MM.1S (cell line): ENCODE data around the gene TRMT44.

Experiments
- DNase-seq: peaks from one replicate; pipeline ENCODE4 v3.0.0-alpha.2; 2015
- H2AFZ ChIP-seq: fragments of 300-600 bp; sonication (generic); 2 replicates; pipeline ENCODE4 v1.6.0; 2016; ENCODE audit warnings: antibody characterized with exemption, low read length
- H3F3A ChIP-seq: fragments of 300-600 bp; sonication (generic); 2 replicates; pipeline ENCODE4 v1.6.1; 2016; ENCODE audit warnings: mild to moderate bottlenecking, antibody characterized with exemption, low read length, moderate library complexity, mixed read lengths; ENCODE audit not compliant: insufficient read depth
- H3K27ac ChIP-seq: fragments of 300-600 bp; sonication (generic); 2 replicates; pipeline ENCODE4 v1.5.1; 2016; ENCODE audit warnings: mild to moderate bottlenecking, low read length
- H3K27me3 ChIP-seq: fragments of 300-600 bp; sonication (generic); replicated peaks from 2 replicates; pipeline ENCODE4 v1.6.0; 2016; ENCODE audit warnings: low read length; ENCODE audit not compliant: insufficient read depth
- H3K36me3 ChIP-seq: fragments of 300-600 bp; sonication (generic); replicated peaks from 2 replicates; pipeline ENCODE4 v1.6.1; 2016; ENCODE audit warnings: mild to moderate bottlenecking, low read length, mixed read lengths; ENCODE audit not compliant: insufficient read depth
- H3K4me1 ChIP-seq: fragments of 300-600 bp; sonication (generic); 2 replicates; pipeline ENCODE4 v1.6.1; 2016; ENCODE audit warnings: low read length, mixed read lengths
- H3K4me2 ChIP-seq: fragments of 300-600 bp; sonication (generic); 2 replicates; pipeline ENCODE4 v1.6.0; 2016; ENCODE audit warnings: low read depth, low read length
- H3K4me3 ChIP-seq: fragments of 300-600 bp; sonication (generic); 2 replicates; pipeline ENCODE4 v1.5.1; 2016; ENCODE audit warnings: low read length, mixed read lengths
- H3K79me2 ChIP-seq: fragments of 300-600 bp; sonication (generic); 2 replicates; pipeline ENCODE4 v1.6.1; 2016; ENCODE audit warnings: mixed run types, low read length, mixed read lengths
- H3K9ac ChIP-seq: fragments of 300-600 bp; sonication (generic); 2 replicates; pipeline ENCODE4 v1.6.1; 2016; ENCODE audit warnings: low read length, mixed read lengths
- H3K9me2 ChIP-seq: fragments of 300-600 bp; sonication (generic); replicated peaks from 2 replicates; pipeline ENCODE4 v1.6.1; 2016; ENCODE audit warnings: mild to moderate bottlenecking, low read length, mixed read lengths; ENCODE audit not compliant: insufficient read depth
- H3K9me3 ChIP-seq: fragments of 300-600 bp; sonication (generic); replicated peaks from 2 replicates; pipeline ENCODE4 v1.6.1; 2016; ENCODE audit warnings: mild to moderate bottlenecking, low read length, mixed read lengths; ENCODE audit not compliant: insufficient read depth
- H4K20me1 ChIP-seq: fragments of 300-600 bp; sonication (generic); 2 replicates; pipeline ENCODE4 v1.6.1; 2016; ENCODE audit warnings: mild to moderate bottlenecking, low read length, moderate library complexity, mixed read lengths; ENCODE audit not compliant: insufficient read depth
- CTCF ChIP-seq: fragments of 300-600 bp; sonication (generic); IDR thresholded peaks from 2 replicates; pipeline ENCODE4 v1.5.1; 2016; ENCODE audit warnings: antibody characterized with exemption, low read length, mixed read lengths
- EZH2 ChIP-seq: fragments of 300-600 bp; sonication (generic); optimal IDR thresholded peaks from 2 replicates; pipeline ENCODE3; 2017; ENCODE audit warnings: low read depth, mild to moderate bottlenecking, antibody characterized with exemption, low read length, mixed read lengths
- EZH2phosphoT487 ChIP-seq: fragments of 300-600 bp; sonication (generic); IDR thresholded peaks from 2 replicates; pipeline ENCODE4 v1.6.1; 2018; ENCODE audit warnings: antibody characterized with exemption, low read length

The TRMT44 gene

GRCh38 chr4:8514391-8514790 is 73.8 kb downstream of the TRMT44 start:
- Histone ChIP-seq H3F3A (no peaks in the 10 kb centered on the region), H3K27me3 (peaks cover 94% of the 10 kb centered on the region), H3K9me3 (no peaks in the 10 kb centered on the region), H4K20me1 (no peaks in the 10 kb centered on the region), H3K4me2 (no peak overlapping the region), H3K9ac (no peak overlapping the region), H3K79me2 (no peaks in the 10 kb centered on the region), H3K27ac (no peak overlapping the region), H3K9me2 (no peaks in the 10 kb centered on the region), H3K4me1 (no peaks in the 10 kb centered on the region), H3K36me3 (no peaks in the 10 kb centered on the region), H3K4me3 (no peak overlapping the region), H2AFZ (no peak overlapping the region)
- no peak for DNase-seq
- TF ChIP-seq EZH2phosphoT487 (no peak), CTCF (no peak)

- no peaks in the 10 kb centered on the region for H4K20me1 ChIP-seq
- H3K4me3 ChIP-seq, result no peak overlapping the region
- H3K9me2 ChIP-seq, result no peaks in the 10 kb centered on the region
- no peaks in the 10 kb centered on the region for H3K79me2 ChIP-seq
- no peak overlapping the region for H2AFZ ChIP-seq
- no peaks in the 10 kb centered on the region for H3K9me3 ChIP-seq
- no peak overlapping the region for H3K9ac ChIP-seq
- no peaks in the 10 kb centered on the region for H3K4me1 ChIP-seq
- DNase-seq, result no peak
- H3K27me3 ChIP-seq, result peaks cover 94% of the 10 kb centered on the region
- no peak for TF ChIP-seq EZH2
- no peak for TF ChIP-seq CTCF
- TF ChIP-seq EZH2phosphoT487, result no peak
- no peak overlapping the region for H3K4me2 ChIP-seq
- H3K36me3 ChIP-seq, result no peaks in the 10 kb centered on the region
- no peaks in the 10 kb centered on the region for H3F3A ChIP-seq
- H3K27ac ChIP-seq, result no peak overlapping the region
Measured at GRCh38 chr4:8515316-8516060, 74.9 kb downstream of the TRMT44 start.

- Histone ChIP-seq H3K36me3 (no peaks in the 10 kb centered on the region), H3F3A (no peaks in the 10 kb centered on the region), H2AFZ (no peak overlapping the region), H3K27ac (no peak overlapping the region), H3K9me2 (no peaks in the 10 kb centered on the region), H3K9me3 (no peaks in the 10 kb centered on the region), H3K4me1 (no peaks in the 10 kb centered on the region), H3K4me3 (no peak overlapping the region), H3K79me2 (no peaks in the 10 kb centered on the region), H4K20me1 (no peaks in the 10 kb centered on the region), H3K4me2 (no peak overlapping the region), H3K27me3 (peaks cover 92% of the 10 kb centered on the region), H3K9ac (no peak overlapping the region)
- TF ChIP-seq EZH2 (no peak), CTCF (no peak), EZH2phosphoT487 (no peak)
- DNase-seq, result no peak
Measured at GRCh38 chr4:8516061-8516573, 75.5 kb downstream of the TRMT44 start.
